ENCODE measurements around the gene RAB6B.

RAB6B gene

GRCh38 chr3:133937061-133937686, 41.5 kb upstream of the RAB6B start:
- DNase-seq, result no peak
- TF ChIP-seq, protein P1, sequence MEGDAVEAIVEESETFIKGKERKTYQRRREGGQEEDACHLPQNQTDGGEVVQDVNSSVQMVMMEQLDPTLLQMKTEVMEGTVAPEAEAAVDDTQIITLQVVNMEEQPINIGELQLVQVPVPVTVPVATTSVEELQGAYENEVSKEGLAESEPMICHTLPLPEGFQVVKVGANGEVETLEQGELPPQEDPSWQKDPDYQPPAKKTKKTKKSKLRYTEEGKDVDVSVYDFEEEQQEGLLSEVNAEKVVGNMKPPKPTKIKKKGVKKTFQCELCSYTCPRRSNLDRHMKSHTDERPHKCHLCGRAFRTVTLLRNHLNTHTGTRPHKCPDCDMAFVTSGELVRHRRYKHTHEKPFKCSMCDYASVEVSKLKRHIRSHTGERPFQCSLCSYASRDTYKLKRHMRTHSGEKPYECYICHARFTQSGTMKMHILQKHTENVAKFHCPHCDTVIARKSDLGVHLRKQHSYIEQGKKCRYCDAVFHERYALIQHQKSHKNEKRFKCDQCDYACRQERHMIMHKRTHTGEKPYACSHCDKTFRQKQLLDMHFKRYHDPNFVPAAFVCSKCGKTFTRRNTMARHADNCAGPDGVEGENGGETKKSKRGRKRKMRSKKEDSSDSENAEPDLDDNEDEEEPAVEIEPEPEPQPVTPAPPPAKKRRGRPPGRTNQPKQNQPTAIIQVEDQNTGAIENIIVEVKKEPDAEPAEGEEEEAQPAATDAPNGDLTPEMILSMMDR (IDR thresholded peaks at IDR 0.05), result no peak
- Mint-ChIP-seq H3K4me1 (peaks cover 48% of the 10 kb centered on the region), H3K4me3 (no peak overlapping the region), H3K9me3 (no peaks in the 10 kb centered on the region), H3K27me3 (ENCODE audit: low read depth, poor library complexity) (peaks cover 7% of the 10 kb centered on the region), H3K36me3 (ENCODE audit: low read depth) (peaks cover 5% of the 10 kb centered on the region), H3K27ac (peak overlapping the region; percentile 53)

GRCh38 chr3:133935843-133936769, 40.4 kb upstream of the RAB6B start:
- TF ChIP-seq, protein P1 (IDR thresholded peaks at IDR 0.05), result no peak
- peaks cover 5% of the 10 kb centered on the region for H3K36me3 Mint-ChIP-seq (ENCODE audit: low read depth)
- H3K27ac Mint-ChIP-seq, result peak overlapping the region; percentile 53
- H3K4me3 Mint-ChIP-seq, result no peak overlapping the region
- peaks cover 39% of the 10 kb centered on the region for H3K4me1 Mint-ChIP-seq
- no peaks in the 10 kb centered on the region for H3K9me3 Mint-ChIP-seq
- DNase-seq, result no peak
- H3K27me3 Mint-ChIP-seq (ENCODE audit: low read depth, poor library complexity), result peaks cover 9% of the 10 kb centered on the region

DNA sequence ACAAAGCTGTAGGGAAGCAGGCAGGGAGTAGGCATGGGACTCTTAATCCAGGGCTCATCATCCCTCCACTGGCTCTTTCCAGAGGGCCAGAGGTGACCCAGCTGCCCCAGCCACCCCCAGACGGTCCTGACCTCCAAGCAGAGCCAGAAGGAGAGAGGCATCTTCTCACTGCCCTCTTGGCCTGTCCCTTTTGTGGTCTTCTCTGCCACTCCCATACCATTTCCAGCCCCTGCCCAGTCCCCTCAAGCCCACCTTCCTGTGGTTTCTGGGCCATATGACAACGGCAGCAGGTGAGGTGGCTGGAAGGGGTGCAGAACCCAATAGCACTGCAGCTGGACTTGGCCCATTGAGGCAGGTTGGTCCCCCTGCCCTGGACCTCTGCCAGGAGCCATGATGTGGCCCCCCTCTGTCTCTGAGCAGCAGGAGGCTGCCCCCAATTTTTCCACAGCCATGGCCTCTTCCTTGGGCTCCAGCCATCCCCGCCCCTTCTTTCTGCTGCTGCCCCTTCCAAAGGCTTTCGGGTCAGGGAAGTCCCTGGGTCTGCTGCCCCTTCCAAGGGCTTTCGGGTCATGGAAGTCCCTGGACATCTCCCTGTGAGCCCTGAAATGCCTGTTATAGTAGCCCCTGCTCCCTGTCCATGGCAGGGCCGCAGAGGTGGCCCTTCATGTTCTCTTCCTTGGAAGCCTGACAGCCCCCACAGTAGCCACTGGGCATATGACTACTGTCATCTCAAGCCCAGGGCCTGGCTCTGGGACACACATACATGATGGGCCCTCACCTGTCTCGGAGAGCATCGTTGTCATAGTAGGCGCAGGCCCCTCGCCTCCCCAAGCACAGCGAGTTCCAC, 39.5 kb upstream of the RAB6B start:
- Mint-ChIP-seq H3K4me1 (peaks cover 36% of the 10 kb centered on the region), H3K27me3 (ENCODE audit: low read depth, poor library complexity) (peaks cover 11% of the 10 kb centered on the region), H3K4me3 (no peak overlapping the region), H3K27ac (no peak overlapping the region), H3K36me3 (ENCODE audit: low read depth) (peaks cover 5% of the 10 kb centered on the region), H3K9me3 (no peaks in the 10 kb centered on the region)
- DNase-seq, result no peak
- TF ChIP-seq, protein P1 (IDR thresholded peaks at IDR 0.05), result no peak

GRCh38 chr3:133934073-133934970, 38.6 kb upstream of the RAB6B start:
- Mint-ChIP-seq H3K9me3 (no peaks in the 10 kb centered on the region), H3K27me3 (ENCODE audit: low read depth, poor library complexity) (peaks cover 8% of the 10 kb centered on the region), H3K36me3 (ENCODE audit: low read depth) (peaks cover 5% of the 10 kb centered on the region), H3K4me1 (peaks cover 28% of the 10 kb centered on the region), H3K4me3 (no peak overlapping the region), H3K27ac (no peak overlapping the region)
- TF ChIP-seq, protein P1 (IDR thresholded peaks at IDR 0.05), result no peak
- no peak for DNase-seq

Measured in nephron progenitor cell (in vitro differentiated cells).